NCI-H1417 treated with DMSO at 0.1 percent for 48 hours (cell line): Measurements from ENCODE around the gene DCST1.

Source experiments
- DNase-seq: peaks from one replicate; lab custom pipeline; 2025; lab: John Stamatoyannopoulos, UW

Gene DCST1

DNA sequence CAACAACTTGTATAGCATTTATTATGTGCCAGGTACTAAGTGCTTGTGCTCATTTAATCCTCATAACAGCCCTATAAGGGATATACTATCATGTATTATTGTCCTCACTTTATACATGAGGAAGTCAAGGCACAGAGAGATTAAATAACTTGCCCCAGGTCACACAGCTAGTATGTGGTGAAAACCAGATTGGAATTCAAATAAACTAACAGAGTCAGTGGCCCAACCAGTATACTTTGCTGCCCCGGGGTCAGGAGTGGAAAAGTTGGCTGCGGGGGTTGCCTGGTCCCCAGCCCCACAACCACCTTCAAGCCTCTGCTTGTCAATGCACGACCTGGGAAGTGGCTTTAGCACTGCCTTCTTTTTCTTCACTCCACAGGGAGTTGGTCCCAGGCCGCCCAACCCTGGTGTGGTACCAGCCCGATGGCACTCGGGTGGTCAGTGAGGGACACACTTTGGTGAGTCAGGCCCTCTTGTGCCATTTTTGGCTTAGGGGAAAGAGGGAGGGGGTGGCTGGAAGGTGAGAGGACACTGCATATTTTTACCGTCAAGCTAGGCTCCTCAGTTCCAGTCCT lies 20.0 kb downstream of the DCST1 start:
- DNase-seq, result no peak

GRCh38 chr1:155057104-155057503 lies 23.5 kb downstream of the DCST1 start:
- DNase-seq, result no peak

GRCh38 chr1:155057788-155058211 lies 24.2 kb downstream of the DCST1 start:
- no peak for DNase-seq

- no peak for DNase-seq
These were observed 27.1 kb downstream of the DCST1 start for GRCh38 chr1:155060736-155061135.

DNA sequence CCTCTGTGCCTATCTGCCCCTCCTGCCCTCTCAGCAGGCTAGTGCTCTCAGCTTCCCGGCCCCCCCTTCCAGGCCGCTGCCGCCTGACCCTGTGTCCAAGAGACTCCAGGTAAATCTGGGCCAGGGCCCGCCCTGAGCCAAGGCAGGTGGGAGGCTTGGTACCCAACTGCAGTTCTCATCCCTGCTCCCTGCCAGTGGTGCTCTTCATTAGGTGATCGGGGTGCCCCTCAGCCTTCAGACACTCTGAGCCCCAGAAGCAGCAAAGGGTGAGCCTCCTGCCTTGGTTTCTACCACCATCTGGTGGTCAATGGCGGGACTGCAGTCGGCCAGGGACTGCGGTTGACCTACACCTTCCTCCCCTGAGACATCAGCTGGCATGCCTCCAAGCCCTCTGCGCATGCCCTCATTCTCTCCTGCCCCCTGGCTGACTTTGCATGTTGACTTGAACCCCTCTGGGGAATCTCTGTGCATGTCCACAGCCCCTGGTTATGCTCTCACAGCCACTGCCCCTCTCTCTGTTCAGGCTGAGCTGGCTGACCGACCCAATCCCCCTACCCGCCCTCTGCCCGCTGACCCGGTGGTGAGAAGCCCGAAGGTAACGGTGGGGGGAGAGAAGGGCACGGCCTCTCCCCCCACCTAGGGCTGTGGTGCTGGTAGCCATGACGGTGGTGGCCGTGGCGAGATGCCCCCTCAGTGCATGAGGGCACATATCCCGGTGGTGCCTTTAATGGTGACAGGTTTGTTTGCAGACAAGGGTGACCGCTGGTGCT lies 27.9 kb downstream of the DCST1 start:
- peak; percentile 41 for DNase-seq

- DNase-seq, result no peak
These were observed 28.6 kb downstream of the DCST1 start for GRCh38 chr1:155062151-155062686.

DNA sequence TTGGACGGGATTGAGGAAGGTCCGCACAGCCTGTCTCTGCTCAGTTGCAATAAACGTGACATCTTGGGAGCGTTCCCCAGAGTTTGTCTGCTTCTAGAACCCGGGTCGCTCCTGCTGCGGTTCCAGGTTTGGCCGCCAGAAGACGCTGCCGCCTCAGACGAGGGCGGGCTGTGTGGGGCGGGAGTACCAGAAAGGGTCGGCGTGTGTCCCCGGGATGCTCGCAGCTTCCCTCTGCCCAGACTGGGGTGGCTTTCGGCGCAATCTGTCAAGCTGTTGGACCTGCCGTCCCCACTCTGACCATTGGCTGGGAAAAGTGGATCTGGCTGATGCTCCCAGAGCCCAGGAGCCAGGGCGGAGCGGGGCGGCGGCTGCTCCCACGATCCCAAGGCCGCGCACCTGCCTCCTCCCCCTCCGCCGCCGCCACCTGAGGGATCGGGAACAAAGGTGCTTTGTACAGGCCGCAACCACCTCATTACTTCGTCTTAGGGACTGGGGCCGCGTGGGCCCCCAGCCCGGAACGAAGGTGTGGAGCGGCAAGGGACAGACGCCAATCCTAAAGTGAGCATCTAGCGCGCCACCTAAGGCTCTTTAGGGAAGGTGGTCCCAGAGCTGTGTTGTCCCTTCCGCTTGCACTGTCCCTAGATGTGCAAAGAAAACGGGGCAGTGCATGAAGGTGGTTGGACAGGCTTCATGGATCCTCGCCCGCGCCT lies 29.2 kb downstream of the DCST1 start:
- no peak for DNase-seq

- no peak for DNase-seq
These were observed 30.0 kb downstream of the DCST1 start, which contains the start of gene EFNA4 for GRCh38 chr1:155063550-155064110. Gene EFNA4, plus strand, starts transcription at chr1:155063740. Its CDS starts 84 bp downstream, at chr1:155063824.

DNA sequence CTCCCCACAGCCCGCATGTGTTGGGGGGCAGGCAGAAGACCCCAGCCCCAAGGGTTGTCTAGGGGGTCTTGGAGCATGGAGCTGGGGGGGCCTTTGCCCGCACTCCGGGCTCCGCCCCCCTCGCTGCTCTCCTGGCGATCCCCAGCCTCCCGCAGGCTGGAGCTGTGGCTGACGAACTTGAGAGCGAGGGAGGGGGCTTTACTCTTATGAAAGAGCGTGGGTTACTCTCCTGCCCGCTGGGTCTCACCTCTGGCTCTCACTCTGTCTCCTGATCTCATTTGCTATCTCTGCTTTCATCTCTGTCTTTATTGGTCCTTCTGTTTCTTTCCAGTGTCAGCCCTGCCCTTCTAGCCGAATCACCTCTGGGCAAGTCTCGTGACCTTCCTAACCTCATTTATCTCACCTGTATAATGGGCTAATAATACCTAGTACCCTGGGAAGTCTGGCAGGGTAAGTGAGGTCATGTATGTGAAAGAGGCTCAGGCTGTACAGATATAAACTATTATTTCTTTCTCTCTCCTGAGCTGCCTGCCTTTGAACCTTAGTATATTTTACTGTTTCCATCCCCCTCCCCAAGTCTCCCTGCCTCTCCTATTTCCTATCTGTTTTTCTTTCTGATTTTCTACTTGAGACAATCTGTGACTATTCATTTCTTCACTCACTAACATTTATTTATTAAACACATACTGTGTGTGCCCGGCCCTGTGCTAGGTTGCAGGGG lies 30.6 kb downstream of the DCST1 start:
- DNase-seq, result no peak

DNA sequence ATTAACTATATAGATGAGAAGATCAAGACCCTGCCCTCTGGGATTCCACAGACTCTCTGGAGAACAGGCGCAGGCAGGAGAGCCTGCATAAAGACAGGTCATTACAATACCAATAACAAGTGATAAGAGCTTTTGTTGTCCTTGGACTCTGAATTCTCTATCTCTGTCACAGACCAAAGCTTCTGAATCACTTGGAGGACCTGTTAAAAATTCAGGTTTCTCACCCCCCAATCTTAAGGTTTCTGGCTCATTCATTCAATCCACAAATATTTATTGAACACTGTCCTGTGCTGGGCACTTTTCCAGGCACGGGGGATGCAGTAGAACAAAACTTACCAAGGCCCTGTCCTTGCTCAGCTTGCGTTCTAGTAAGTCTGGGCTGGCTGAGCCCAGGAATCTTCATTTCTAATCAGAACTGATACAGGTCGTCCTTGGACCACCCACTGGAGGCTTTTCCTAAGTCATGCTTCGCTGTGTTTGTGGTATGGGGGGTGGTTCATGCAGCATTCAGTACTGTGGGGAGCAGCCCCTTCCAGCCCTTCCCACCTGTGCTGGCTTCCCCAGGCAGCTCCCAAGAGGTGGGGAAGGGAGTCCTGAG lies 31.3 kb downstream of the DCST1 start:
- DNase-seq, result no peak

GRCh38 chr1:155066777-155067176 lies 33.2 kb downstream of the DCST1 start:
- no peak for DNase-seq

GRCh38 chr1:155068599-155068998 lies 35.0 kb downstream of the DCST1 start:
- DNase-seq, result no peak

- no peak for DNase-seq
These were observed 36.0 kb downstream of the DCST1 start for GRCh38 chr1:155069551-155070157.

GRCh38 chr1:155070158-155070621 lies 36.6 kb downstream of the DCST1 start:
- DNase-seq, result no peak

DNA sequence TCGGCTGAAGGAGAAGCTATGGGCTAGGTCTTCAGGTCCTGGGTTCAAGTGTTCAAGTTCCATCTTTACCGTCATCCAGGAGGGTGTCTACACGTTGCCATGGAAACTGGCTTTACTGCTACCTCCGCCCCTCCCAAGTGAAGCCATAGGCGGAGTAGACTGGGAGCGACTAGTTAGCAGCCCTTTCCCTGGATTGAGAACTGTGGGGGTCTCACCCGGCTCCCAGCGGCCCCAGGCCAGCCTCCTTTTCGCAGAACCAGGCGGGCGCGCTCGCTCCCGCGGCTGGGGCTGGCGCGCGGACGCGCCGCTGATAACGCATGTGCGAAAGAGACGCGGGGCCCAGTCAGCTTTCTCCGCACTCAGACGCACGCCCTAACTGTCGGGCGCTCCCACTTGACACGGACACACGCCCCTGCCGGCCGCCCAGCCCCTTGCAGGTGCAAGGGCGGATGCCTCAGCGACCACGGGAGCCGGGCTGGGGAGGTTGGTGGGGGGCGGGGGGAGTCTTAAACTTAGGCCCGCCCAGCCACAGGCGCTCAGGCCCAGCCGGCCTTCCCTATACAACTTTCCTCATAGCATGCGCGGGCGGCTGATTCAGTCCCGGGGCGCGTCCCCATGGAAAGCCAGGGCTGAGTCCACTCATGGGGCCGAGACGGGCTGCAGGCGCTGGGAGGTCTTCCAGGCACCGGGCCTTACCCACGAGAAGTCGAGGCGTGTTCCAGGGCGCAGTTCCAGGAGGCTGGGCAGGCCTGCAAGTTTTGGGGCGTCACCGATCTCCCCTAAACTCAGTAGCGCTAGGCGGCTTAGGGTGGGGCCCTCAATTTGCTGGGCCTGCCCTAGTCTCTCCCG lies 37.3 kb downstream of the DCST1 start:
- peak; percentile 67 for DNase-seq

DNA sequence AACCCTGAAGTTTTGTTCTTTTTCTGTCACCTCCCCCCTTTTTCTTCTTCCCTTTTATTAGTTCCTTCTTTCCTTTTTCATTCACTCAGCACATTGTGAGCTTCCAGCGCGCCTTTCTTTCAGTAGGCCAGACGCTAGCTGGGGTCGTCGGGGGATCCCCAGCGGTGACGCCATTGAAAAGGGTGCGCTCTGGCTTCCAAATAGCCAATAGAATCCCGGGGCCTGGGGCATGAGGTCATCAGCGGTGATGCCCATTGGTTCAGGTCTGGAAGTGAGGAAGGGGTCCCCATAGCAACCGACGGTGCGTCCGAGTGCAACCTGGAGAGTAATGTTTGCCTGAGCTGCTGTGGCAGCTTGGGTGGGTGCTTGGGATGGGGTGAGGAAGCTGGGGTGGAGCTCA lies 38.1 kb downstream of the DCST1 start:
- DNase-seq, result no peak

DNA sequence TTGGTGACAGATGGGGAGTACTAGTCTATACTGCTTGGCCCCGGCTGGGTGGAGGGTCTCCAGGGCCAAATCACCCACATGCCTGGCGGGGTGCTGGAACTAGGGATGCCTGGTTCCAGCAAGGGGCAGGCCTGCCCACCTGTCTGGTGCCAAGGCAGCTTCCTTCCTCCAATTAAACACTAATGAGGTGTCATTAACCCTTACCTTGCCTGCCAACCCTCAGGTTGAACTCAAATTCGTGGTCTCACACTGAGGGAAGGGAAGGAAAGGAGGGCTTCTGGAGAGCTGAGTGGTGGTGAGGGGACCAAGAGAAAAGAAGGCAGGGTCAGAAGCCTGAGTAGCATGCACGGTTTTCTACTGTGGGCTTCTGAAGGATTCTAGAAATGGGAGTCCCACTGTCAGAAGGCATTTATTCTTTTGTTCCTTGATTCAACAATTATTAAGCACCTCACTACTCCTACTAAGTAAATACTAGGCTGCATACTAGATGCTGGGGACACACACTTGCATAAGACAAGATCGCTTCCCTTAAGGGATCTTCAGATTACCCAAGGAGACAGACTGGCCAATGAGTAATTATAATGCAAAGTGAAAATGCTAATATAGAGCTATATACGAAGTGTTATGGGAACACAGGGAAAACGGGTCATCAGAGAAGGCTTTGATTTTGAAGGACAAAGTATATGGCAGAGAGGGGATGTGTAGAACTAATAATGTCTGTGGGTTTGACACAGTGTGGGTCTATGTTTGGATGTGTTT lies 39.1 kb downstream of the DCST1 start:
- no peak for DNase-seq

GRCh38 chr1:155073377-155074242 lies 40.0 kb downstream of the DCST1 start:
- DNase-seq, result no peak
